Measurements from ENCODE around the gene OPCML.

OPCML gene

DNA sequence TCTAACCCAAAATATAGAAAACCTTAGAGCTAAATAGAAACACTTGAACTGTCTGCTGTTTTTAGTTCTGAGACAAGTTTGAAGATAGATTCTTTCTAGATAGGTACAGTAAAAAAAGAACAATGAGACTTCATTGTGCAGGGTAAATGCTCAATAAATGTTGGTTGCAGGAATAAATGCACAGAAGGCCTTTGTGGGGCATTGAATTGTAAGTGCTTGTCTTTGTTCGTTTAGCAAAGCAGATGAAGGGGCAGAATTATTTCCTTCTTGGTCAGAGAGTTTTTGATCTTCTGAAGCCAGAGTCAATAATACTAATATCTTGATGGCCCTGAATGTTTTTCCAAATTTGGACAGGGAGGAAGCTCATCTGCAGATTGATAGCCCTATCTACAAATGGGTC, 340.4 kb downstream of the OPCML start:
- TF ChIP-seq, protein P1, sequence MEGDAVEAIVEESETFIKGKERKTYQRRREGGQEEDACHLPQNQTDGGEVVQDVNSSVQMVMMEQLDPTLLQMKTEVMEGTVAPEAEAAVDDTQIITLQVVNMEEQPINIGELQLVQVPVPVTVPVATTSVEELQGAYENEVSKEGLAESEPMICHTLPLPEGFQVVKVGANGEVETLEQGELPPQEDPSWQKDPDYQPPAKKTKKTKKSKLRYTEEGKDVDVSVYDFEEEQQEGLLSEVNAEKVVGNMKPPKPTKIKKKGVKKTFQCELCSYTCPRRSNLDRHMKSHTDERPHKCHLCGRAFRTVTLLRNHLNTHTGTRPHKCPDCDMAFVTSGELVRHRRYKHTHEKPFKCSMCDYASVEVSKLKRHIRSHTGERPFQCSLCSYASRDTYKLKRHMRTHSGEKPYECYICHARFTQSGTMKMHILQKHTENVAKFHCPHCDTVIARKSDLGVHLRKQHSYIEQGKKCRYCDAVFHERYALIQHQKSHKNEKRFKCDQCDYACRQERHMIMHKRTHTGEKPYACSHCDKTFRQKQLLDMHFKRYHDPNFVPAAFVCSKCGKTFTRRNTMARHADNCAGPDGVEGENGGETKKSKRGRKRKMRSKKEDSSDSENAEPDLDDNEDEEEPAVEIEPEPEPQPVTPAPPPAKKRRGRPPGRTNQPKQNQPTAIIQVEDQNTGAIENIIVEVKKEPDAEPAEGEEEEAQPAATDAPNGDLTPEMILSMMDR (IDR thresholded peaks at IDR 0.05; ENCODE audit: insufficient read depth, low read length, missing control alignments): no peak
- CTCF ChIA-PET: no interaction called here
- no peak for DNase-seq (ENCODE audit: low read depth, low spot score)
- no peak overlapping the region for H3K4me3 ChIP-seq (ENCODE audit: low read depth, low read length)
- POLR2A ChIA-PET: no interaction called here

DNA sequence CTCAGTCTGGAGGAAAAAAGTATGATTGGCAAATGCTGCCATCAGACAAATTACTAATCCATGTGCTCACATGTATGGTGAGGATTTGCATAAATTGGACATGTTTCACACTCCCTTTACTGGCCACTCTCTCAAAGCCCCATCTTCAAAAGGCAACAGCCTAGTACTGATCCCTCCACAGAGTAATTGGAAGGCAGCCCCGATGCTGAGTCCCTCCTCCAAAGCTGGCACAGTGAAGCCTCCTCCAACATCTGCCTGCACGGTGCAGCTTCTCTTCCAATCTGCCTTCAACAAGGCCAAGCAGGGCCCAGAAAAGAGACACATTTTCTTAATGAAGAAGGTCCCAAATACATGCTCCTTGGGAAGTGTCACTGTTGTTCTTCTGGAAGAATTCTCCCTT, 350.6 kb downstream of the OPCML start:
- no peak for DNase-seq (ENCODE audit: low read depth, low spot score)
- CTCF ChIA-PET: interaction anchor here (1.6 kb wide), 1 partner anchor 18 kb away, joined by 4 read pairs; no protein-coding TSS in a partner anchor
- no peak overlapping the region for H3K4me3 ChIP-seq (ENCODE audit: low read depth, low read length)
- POLR2A ChIA-PET: no interaction called here
- TF ChIP-seq, protein P1 (IDR thresholded peaks at IDR 0.05; ENCODE audit: insufficient read depth, low read length, missing control alignments): no peak

DNA sequence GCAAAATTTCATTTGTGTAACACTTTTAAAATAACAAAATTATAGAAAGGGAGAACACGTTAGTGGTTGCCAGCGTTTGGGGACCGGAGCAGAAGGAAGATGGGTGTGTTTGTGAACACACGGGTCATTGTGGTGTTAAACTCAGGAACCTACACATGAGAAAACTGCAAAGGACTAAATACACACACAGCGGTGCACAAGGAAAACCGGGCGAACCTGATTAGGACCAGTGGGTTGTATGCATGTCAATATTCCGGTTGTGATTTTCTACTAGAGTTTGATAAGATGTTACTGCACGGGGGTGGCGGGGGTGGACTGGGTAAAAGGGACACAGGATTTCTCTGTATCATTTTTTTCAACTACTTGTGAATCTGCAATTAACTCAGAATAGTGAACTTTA, 351.2 kb downstream of the OPCML start:
- DNase-seq (ENCODE audit: low read depth, low spot score): no peak
- POLR2A ChIA-PET: no interaction called here
- no peak overlapping the region for H3K4me3 ChIP-seq (ENCODE audit: low read depth, low read length)
- CTCF ChIA-PET: interaction anchor here (1.6 kb wide), 1 partner anchor 18 kb away, joined by 4 read pairs; no protein-coding TSS in a partner anchor
- TF ChIP-seq, protein P1 (IDR thresholded peaks at IDR 0.05; ENCODE audit: insufficient read depth, low read length, missing control alignments): no peak

DNA sequence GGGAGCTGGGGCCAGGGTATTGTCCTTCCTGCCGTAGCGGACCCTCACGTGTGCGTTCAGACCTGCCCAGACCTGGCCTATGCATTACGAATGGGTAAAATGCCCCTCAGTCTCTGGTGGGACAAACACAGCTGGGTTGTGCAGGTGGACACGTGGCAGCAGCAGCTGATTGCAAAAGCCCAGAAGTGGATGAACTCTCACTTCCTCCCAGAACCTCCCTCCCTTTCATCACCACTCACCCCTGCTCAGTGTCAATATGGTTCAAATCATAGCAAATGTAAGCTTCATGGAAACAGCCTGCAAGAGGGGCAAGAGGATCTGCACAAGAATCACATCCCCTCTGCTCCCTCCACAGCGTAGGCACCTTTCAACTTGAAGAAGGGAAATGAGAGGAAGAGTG, 352.1 kb downstream of the OPCML start:
- ChIA-PET POLR2A (no interaction called here), CTCF (interaction anchor here (1.6 kb wide), 1 partner anchor 17 kb away, joined by 4 read pairs; no protein-coding TSS in a partner anchor)
- TF ChIP-seq, protein P1 (IDR thresholded peaks at IDR 0.05; ENCODE audit: insufficient read depth, low read length, missing control alignments): no peak
- no peak for DNase-seq (ENCODE audit: low read depth, low spot score)
- no peak overlapping the region for H3K4me3 ChIP-seq (ENCODE audit: low read depth, low read length)

DNA sequence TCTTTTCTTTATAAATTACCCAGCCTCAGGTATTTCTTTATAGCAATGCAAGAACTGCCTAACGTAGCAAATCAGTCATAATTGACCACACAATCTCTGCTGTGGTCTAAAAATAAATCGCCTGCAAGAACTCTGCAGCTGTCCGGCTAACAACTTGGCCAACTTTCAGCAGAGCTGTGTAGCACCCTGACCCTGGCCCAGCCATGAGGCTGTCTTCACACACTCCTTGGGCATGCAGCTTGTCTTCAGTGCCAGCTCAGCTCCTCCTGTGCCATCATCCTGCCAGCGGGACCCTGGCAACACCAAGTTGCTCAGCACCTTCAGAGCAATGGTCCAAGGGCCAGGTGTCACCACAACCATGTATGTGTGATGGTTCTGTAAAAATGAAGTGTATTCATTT, 355.6 kb downstream of the OPCML start:
- POLR2A ChIA-PET: no interaction called here
- TF ChIP-seq, protein P1 (IDR thresholded peaks at IDR 0.05; ENCODE audit: insufficient read depth, low read length, missing control alignments): no peak

DNA sequence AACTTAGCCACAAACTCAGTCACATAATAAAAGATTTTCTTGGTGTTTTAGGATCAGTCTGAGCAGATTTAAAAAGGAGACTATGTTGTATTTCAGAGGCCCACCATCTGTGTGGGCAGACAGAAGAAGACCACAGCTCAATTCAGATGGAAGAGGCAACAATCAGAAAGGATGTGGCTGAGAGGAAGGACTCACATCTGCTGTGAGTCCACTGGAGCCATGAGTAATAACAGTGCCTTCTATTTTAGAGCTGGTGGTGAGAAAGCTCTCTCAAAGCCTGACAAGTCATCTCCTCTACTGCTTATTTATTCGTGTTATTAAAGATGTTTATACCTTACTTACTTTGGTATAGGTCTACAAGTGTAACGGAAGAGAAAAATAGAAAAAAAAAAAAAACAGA, 357.2 kb downstream of the OPCML start:
- CTCF ChIA-PET: interaction anchor here (1.4 kb wide), 1 partner anchor 11 kb away, joined by 5 read pairs; no protein-coding TSS in a partner anchor

More for the DNA sequence above, 355.6 kb downstream of the OPCML start:
- CTCF ChIA-PET: interaction anchor here (0.8 kb wide), 1 partner anchor 91 kb away, joined by 3 read pairs; no protein-coding TSS in a partner anchor
- no peak for DNase-seq (ENCODE audit: low read depth, low spot score)
- H3K4me3 ChIP-seq (ENCODE audit: low read depth, low read length): no peak overlapping the region

More for the DNA sequence above, 357.2 kb downstream of the OPCML start:
- POLR2A ChIA-PET: no interaction called here
- H3K4me3 ChIP-seq (ENCODE audit: low read depth, low read length): no peak overlapping the region
- TF ChIP-seq, protein P1 (IDR thresholded peaks at IDR 0.05; ENCODE audit: insufficient read depth, low read length, missing control alignments): no peak
- no peak for DNase-seq (ENCODE audit: low read depth, low spot score)
